WERI-Rb-1 (cell line): ENCODE results near the gene ARID1B.

Experiments used
- DNase-seq: peaks from one replicate; pipeline ENCODE4 v3.0.0-alpha.2; 2020
- H3K27ac ChIP-seq: fragments of 250-450 bp; sonication (Bioruptor Pico); 2 replicates; pipeline ENCODE4 v1.5.1; 2020; ENCODE audit warnings: mild to moderate bottlenecking, moderate library complexity
- H3K27me3 ChIP-seq: fragments of 250-450 bp; sonication (Bioruptor Pico); 2 replicates; pipeline ENCODE4 v1.5.1; 2021; ENCODE audit warnings: mild to moderate bottlenecking, low read depth, moderate library complexity; ENCODE audit not compliant: insufficient read depth, severe bottlenecking
- H3K36me3 ChIP-seq: fragments of 250-450 bp; sonication (Bioruptor Pico); 2 replicates; pipeline ENCODE4 v1.5.1; 2020; ENCODE audit warnings: mild to moderate bottlenecking, moderate library complexity
- H3K4me3 ChIP-seq: 2 replicates; pipeline ENCODE4 v1.5.1; 2011; ENCODE audit warnings: low read depth, mild to moderate bottlenecking, control low read depth, low read length
- H3K9me3 ChIP-seq: fragments of 250-450 bp; sonication (Bioruptor Pico); 2 replicates; pipeline ENCODE4 v1.5.1; 2021; ENCODE audit warnings: mild to moderate bottlenecking, moderate library complexity; ENCODE audit not compliant: severe bottlenecking
- TF ChIP-seq, protein P1 (sequence below): IDR thresholded peaks from 2 replicates; pipeline ENCODE4 v1.5.1; 2011; ENCODE audit warnings: low read depth, mild to moderate bottlenecking, control low read depth, inconsistent platforms, low read length

The ARID1B gene

DNA sequence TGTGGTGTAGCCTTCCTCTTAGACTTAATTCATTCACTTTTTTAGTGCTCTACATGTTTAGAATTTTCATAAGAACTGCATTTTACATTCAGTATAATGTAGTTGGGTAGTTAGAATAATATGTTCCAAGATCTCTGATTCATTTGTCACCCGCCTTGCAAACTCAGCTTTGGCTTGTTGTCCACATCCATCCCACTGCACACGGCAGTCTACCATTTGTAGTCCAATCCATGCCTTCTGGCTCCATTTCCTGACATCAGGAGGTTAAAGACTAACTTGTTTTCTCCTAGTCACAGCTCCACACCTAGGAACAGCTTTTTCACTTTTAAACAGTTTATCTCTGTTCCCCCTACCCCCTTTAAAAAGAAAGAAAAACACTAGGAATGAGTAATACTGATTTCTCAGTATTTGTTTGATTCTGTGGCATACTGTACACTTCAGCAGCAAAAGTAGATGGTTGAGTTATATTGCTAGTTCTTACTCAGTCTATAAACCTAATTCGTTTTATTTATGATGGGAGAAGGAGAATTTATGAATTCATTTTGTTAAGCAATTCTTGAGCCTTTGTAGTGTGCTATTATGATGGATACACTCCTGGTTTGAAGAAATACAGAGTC is 180.9 kb downstream of the ARID1B start:
- no peak for DNase-seq
- H3K9me3 ChIP-seq: no peaks in the 10 kb centered on the region
- H3K27ac ChIP-seq: no peak overlapping the region
- no peaks in the 10 kb centered on the region for H3K27me3 ChIP-seq
- H3K4me3 ChIP-seq: no peak overlapping the region
- TF ChIP-seq, protein P1, sequence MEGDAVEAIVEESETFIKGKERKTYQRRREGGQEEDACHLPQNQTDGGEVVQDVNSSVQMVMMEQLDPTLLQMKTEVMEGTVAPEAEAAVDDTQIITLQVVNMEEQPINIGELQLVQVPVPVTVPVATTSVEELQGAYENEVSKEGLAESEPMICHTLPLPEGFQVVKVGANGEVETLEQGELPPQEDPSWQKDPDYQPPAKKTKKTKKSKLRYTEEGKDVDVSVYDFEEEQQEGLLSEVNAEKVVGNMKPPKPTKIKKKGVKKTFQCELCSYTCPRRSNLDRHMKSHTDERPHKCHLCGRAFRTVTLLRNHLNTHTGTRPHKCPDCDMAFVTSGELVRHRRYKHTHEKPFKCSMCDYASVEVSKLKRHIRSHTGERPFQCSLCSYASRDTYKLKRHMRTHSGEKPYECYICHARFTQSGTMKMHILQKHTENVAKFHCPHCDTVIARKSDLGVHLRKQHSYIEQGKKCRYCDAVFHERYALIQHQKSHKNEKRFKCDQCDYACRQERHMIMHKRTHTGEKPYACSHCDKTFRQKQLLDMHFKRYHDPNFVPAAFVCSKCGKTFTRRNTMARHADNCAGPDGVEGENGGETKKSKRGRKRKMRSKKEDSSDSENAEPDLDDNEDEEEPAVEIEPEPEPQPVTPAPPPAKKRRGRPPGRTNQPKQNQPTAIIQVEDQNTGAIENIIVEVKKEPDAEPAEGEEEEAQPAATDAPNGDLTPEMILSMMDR: no peak
- H3K36me3 ChIP-seq: peaks cover 6% of the 10 kb centered on the region; the same call in 1 of the 2 replicates

DNA sequence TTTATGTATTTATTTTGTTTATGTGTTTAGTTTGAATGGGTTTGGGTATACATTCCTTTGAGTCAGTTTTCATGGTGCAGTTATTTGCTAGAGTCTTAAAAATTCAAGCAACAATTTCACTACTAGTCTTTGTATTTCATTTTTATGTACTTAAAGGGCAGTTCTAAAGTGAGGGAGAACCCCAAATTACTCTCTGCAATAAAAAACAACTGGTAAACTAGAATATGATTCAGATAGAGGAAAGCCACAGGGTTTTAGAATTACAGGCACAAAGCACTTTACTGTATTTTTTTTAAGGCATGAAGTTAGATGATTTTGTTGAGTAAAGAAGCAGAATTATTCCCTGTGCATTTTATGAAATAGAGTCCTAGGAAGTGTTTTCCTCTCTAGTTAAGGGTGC is 183.3 kb downstream of the ARID1B start:
- H3K36me3 ChIP-seq: peaks cover under 1% of the 10 kb centered on the region; the same call in 1 of the 2 replicates

DNA sequence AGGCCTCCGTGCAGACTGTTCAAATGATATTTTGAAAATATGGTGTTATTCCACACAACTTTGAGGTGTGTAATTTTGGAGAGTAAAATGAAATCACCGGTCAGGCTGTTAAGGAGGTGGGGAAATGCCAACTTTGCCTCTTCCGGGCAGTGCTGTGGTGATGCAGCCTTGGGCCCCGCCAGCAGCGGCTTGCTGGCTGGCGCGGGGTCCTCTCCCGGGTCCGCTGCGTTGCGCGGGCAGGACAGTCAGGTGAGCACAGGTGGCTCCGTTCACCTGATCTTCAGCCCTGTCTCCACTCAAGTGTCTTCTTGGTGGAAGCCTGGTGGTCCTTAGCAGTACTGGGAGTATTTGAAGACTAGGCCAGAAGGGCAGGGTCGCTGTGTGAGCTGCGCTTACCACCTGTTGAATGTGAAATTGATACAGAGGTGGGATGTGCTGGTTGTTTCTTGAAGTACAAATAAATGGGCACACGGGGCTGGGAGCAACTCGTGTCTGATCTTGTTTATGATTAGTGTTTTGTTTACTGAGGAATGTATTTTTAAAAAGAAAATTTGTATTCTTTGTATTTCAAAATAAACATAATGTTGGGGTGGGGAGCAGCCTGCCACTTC is 184.2 kb downstream of the ARID1B start:
- TF ChIP-seq, protein P1: no peak
- no peaks in the 10 kb centered on the region for H3K36me3 ChIP-seq
- no peak overlapping the region for H3K27ac ChIP-seq

More for the DNA sequence above, 183.3 kb downstream of the ARID1B start:
- Histone ChIP-seq H3K9me3 (no peaks in the 10 kb centered on the region), H3K27me3 (no peaks in the 10 kb centered on the region), H3K27ac (no peak overlapping the region), H3K4me3 (no peak overlapping the region)
- no peak for DNase-seq
- TF ChIP-seq, protein P1: no peak

DNA sequence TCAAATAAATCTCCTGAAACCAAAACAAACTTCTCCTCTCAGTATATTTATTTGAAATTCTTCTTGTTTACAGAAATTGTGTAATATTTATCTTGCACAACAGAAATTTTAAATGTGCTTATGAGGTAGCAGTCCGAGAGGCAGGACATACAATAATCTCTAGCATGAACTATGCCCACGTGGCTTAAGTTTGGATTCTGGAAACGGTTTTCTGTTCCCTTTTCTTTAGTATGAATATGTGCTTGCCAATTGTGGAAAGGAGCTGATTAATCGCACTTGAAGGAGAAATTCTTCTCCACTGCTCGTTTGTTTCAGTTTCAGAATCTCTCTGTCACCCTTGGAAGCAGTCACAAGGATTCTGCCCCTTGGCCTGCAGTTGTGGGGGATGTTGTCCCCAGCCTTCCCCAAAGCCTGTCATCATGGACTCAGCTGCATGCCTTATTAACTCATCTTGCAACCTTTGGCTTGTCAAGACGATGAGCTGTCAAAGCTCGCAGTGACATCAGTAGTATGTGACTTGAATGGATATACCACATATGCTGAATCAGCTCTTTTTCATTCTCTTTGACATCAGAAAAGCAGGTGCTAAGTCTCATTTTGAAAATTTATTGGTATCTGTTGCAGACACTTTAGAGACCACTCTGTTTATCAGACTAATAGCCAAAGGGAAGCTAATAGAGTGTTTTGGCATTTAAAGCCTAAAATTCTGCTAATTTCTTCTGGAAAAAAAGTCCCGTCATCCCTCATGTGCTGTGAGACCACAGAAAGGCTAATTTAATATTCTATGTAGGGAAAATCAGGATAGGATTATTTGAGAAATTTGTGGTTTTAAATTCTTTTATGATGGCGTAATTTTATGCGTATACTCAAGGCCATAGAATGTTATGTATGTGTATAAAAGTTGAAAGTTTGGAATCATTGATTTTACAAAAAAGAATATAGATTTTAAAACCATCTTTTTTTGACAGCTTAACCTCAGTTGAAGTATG is 186.8 kb downstream of the ARID1B start:
- DNase-seq: no peak
- Histone ChIP-seq H3K4me3 (no peak overlapping the region), H3K36me3 (no peaks in the 10 kb centered on the region), H3K27me3 (no peaks in the 10 kb centered on the region), H3K9me3 (no peaks in the 10 kb centered on the region), H3K27ac (no peak overlapping the region)
- TF ChIP-seq, protein P1: no peak

More for the DNA sequence above, 184.2 kb downstream of the ARID1B start:
- no peak for DNase-seq
- Histone ChIP-seq H3K9me3 (no peaks in the 10 kb centered on the region), H3K4me3 (no peak overlapping the region), H3K27me3 (no peaks in the 10 kb centered on the region)

- Histone ChIP-seq H3K4me3 (no peak overlapping the region), H3K36me3 (no peaks in the 10 kb centered on the region), H3K9me3 (no peaks in the 10 kb centered on the region), H3K27ac (no peak overlapping the region), H3K27me3 (no peaks in the 10 kb centered on the region)
- TF ChIP-seq, protein P1: no peak
- no peak for DNase-seq
Measured at GRCh38 chr6:156967852-156968251, 190.7 kb downstream of the ARID1B start.
